Bronchial epithelial cell (primary cell): ENCODE measurements around the gene TCF4. TPM values are rescaled to one million over a fixed set of nuclear protein-coding genes. Genes with fewer than 3 reads are reported as not detected.

Experiments
- DNase-seq: peaks from one replicate; pipeline ENCODE4 v3.0.0-alpha.2; 2010; ENCODE audit warnings: low read depth
- FAIRE-seq: peaks from 2 replicates; lab custom pipeline; 2011; peaks lifted over from hg19 to GRCh38; lab: Jason Lieb, UNC
- H3K27me3 ChIP-seq: 2 replicates; pipeline ENCODE4 v1.5.1; 2011; ENCODE audit warnings: low read length; ENCODE audit not compliant: control insufficient read depth, insufficient read depth
- H3K36me3 ChIP-seq: 2 replicates; pipeline ENCODE4 v1.5.1; 2011; ENCODE audit warnings: low read length; ENCODE audit not compliant: control insufficient read depth, insufficient read depth
- H3K4me3 ChIP-seq: 2 replicates; pipeline ENCODE4 v1.5.1; 2011; ENCODE audit warnings: mild to moderate bottlenecking, low read depth, low read length, control low read depth
- total RNA-seq: library from RNA; depleted of rRNA; stranded (reverse); fragments of >200 nt; gene quantifications from 2 replicates; pipeline ENCODE4 v1.2.1, GENCODE V29; 2014
- TF ChIP-seq, protein P1 (sequence below): IDR thresholded peaks from 2 replicates; pipeline ENCODE4 v1.5.1; 2011; ENCODE audit warnings: mild to moderate bottlenecking, moderate library complexity, low read length, control low read depth, inconsistent platforms; ENCODE audit not compliant: insufficient read depth, severe bottlenecking

Gene TCF4
- total RNA-seq, 1 donor from 2014 or later: 10.0 TPM

DNA sequence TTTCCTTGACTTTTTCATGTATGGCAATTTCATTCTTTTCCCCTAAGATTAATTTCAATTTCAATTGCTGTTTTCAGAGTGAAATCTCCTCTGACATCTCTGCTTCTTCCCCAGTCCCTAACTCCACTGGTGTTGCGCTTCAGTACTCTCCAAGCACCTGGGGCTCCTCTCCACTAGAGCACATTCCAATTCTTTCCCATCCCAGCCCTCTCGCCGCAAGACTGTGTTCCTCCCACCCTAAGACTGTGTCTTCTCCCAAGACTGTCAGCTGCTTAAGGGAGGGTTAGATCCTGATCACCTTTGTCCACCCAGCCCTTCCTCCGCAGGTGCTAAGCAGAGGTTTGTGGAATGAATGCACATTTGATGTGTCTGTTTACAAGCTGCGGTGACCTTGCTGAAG lies 373.0 kb downstream of the TCF4 start:
- TF ChIP-seq, protein P1, sequence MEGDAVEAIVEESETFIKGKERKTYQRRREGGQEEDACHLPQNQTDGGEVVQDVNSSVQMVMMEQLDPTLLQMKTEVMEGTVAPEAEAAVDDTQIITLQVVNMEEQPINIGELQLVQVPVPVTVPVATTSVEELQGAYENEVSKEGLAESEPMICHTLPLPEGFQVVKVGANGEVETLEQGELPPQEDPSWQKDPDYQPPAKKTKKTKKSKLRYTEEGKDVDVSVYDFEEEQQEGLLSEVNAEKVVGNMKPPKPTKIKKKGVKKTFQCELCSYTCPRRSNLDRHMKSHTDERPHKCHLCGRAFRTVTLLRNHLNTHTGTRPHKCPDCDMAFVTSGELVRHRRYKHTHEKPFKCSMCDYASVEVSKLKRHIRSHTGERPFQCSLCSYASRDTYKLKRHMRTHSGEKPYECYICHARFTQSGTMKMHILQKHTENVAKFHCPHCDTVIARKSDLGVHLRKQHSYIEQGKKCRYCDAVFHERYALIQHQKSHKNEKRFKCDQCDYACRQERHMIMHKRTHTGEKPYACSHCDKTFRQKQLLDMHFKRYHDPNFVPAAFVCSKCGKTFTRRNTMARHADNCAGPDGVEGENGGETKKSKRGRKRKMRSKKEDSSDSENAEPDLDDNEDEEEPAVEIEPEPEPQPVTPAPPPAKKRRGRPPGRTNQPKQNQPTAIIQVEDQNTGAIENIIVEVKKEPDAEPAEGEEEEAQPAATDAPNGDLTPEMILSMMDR: no peak
- no peaks in the 10 kb centered on the region for H3K27me3 ChIP-seq
- no peaks in the 10 kb centered on the region for H3K36me3 ChIP-seq
- H3K4me3 ChIP-seq: no peak overlapping the region
- DNase-seq (no peak), FAIRE-seq (no peak)

DNA sequence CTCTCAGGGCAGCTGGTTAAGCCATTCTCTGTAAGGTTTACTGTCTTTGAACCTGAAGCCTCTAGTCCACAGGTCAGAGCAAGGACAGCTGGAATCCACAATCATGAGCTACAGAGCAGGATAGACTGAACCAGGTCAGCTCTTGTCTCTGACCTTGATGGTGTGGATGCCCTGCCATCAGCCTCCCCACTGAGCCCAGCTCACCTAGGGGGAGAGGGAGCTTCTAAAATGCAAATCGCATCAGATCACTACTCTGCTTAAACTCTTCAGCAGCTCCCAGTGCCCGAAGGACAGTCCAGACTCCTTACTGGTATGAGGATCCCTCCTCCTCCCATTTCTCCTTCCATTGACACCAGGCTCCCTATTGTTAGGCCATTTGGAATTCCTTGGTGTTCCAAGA lies 373.5 kb downstream of the TCF4 start:
- DNase-seq (no peak), FAIRE-seq (no peak)
- TF ChIP-seq, protein P1: no peak
- H3K27me3 ChIP-seq: no peaks in the 10 kb centered on the region
- no peak overlapping the region for H3K4me3 ChIP-seq
- no peaks in the 10 kb centered on the region for H3K36me3 ChIP-seq

DNA sequence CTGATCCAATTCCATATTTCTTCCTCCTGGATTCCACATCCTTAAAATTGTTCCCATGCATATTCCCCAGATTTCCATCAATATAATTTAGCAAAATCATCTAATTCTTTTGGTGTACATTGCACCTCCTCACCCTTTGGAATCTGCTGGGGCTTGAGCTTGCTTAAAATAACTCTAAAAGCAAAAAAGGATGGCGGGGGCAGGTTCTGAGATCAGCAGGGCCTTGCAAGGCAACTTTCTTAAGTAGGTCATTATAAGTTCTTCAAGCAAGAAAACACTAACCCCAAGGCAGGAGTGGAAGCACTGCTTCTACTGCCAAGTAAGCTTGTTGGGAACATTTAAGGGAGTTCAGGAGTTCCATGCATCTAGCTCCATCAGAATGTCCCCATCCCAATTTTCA lies 374.4 kb downstream of the TCF4 start:
- DNase-seq: no peak
- Histone ChIP-seq H3K36me3 (no peaks in the 10 kb centered on the region), H3K4me3 (no peak overlapping the region), H3K27me3 (no peaks in the 10 kb centered on the region)
- no peak for FAIRE-seq
- TF ChIP-seq, protein P1: no peak

DNA sequence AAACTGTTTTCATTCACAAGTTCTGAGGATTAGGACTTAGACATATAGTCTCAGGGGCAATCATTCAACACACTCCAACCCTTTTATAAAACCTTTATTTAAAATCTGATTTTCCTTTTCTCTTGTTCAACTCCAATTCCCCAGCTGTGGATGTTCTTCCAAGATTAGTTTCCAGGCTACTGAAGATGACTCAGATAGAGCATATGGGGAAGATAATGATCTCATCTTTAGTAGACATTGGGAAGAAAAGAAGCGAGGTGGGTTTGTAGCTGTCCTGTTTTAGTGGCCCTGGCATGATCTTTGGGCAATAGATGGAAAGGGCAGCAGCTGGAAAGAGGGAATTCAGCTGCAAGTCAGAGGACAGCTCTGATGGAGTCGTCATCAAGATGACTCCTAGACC lies 381.1 kb downstream of the TCF4 start:
- Histone ChIP-seq H3K27me3 (no peaks in the 10 kb centered on the region), H3K36me3 (no peaks in the 10 kb centered on the region), H3K4me3 (no peak overlapping the region)
- TF ChIP-seq, protein P1: no peak
- FAIRE-seq (no peak), DNase-seq (peak; percentile 13)

DNA sequence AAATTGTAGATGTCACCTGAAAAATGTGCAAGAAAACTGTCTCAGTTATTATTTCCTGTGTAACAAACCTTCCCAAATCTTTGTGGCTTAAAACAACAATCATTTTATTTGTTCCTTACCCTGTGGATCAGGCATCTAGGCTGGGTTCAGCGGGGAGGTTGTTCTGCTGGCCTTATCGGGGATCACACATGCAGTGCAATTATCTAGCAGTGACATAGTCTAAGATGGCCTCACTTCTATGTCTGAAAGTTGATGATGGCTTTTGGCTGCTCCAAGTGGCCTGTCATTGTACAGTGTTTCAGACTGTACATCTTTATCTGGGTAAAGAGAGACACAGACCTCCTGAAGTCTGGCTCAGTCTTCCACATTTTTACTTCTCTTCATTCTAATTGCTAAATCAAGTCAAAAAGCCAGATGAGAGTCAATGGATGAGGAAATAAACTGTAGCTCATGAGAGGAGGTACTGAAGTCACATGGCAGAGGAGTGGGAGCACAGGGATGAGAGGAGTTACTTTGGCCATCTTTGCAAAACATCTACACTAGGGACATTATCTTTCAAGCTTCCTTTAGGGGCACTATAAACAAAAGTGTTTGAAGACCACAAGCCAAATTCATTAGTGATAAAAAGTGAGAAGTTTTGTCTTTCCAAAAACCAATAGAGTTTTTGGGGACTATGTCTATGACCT lies 385.6 kb downstream of the TCF4 start:
- no peaks in the 10 kb centered on the region for H3K36me3 ChIP-seq
- H3K27me3 ChIP-seq: no peaks in the 10 kb centered on the region
- H3K4me3 ChIP-seq: no peak overlapping the region
- no peak for FAIRE-seq
- DNase-seq: no peak
- TF ChIP-seq, protein P1: no peak
